Sigmoid colon (tissue), 4 donors: Measurements from ENCODE around the gene PARP8.
"Not testable (repeated sequence)": the region's sequence is repeated elsewhere in the genome, so short reads cannot be mapped to it uniquely, and the experiment has no call there.

ENCODE experiments used
- EP300 ChIP-seq, 4 donors: sonication (generic); formaldehyde crosslinking; IDR thresholded peaks; one replicate each; pipeline ENCODE4 v1.6.1; 2017; ENCODE audit warnings: antibody characterized with exemption in 4 of 4
- POLR2A ChIP-seq, 2 donors: fragments of 450-650 bp; IDR thresholded peaks; one replicate each; pipeline ENCODE4 v1.6.1; 2016; ENCODE audit warnings: antibody characterized with exemption in 2 of 2, mild to moderate bottlenecking in 2 of 2, moderate library complexity in 2 of 2

DNA sequence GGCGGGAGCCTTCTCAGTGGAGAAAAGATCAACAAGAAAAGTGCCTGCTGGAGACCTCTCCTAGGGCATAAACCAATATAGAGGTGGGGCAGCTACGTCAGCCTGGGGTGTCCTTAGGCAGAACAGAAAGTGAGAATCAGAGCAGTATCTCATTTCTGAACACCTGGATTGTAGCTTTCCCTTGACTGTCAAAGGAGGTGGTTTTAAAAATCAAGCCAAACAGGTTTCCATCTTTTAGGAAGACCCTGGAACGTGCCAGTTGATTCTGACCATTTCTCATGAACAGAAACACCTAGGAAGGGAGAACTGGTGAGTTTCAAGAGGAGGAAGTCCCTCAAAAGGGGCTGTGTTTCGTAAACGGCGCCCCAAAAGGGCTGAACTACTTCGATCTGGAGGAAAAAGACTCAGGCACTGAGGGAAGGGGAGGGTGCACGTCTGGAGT is 655 bp upstream of the PARP8 start:
- not testable (repeated sequence) for TF ChIP-seq EP300, POLR2A (IDR thresholded peaks at IDR 0.05)
